ENCODE results near the gene ARAP1. TPM values are rescaled to one million over a fixed set of nuclear protein-coding genes. Genes with fewer than 3 reads are reported as not detected.

The ARAP1 gene
- total and polyA plus RNA-seq, 2 donors (not counting 3 experiments of a cell fraction or from before 2014, with no cell fraction given), result 36.8 to 66.2 TPM

GRCh38 chr11:72745925-72746550, 6.2 kb downstream of the ARAP1 start:
- FAIRE-seq, result no peak
- H3K9ac ChIP-seq (replicated peaks; ENCODE audit: extremely low read depth, insufficient read depth, low read length), result no peak overlapping the region
- CTCF ChIA-PET, result interaction anchor here (1.2 to 2.8 kb wide), 3 partner anchors 9 to 21 kb away, joined by 3 to 15 read pairs (median 7); no protein-coding TSS in a partner anchor
- H3K4me1 ChIP-seq (ENCODE audit: control insufficient read depth, extremely low read depth, insufficient read depth, low read length), result no peaks in the 10 kb centered on the region
- POLR2A ChIA-PET, result no interaction called here
- H2AFZ ChIP-seq (ENCODE audit: low read depth, low read length), result no peak overlapping the region
- H3K79me2 ChIP-seq (ENCODE audit: control insufficient read depth, insufficient read depth, low read length), result no peaks in the 10 kb centered on the region
- no peaks in the 10 kb centered on the region for H3K9me1 ChIP-seq (replicated peaks; ENCODE audit: control insufficient read depth, extremely low read depth, insufficient read depth, low read length)
- no peaks in the 10 kb centered on the region for H3K36me3 ChIP-seq (ENCODE audit: control insufficient read depth in 2 of 2, extremely low read depth in 1 of 2, insufficient read depth in 2 of 2, low read length in 2 of 2)
- dilution Hi-C loops (cut with MboI; ENCODE audit: extremely low pct_ligation_motif_present, low sequenced_read_pairs), result no loop called here
- no peak overlapping the region for H3K27ac ChIP-seq (ENCODE audit: insufficient read depth, low read depth, low read length)
- H4K20me1 ChIP-seq (replicated peaks; ENCODE audit: control insufficient read depth, extremely low read depth, insufficient read depth, low read length), result no peaks in the 10 kb centered on the region
- no peak overlapping the region for H3K4me3 ChIP-seq (replicated peaks in 1 of 3; ENCODE audit: insufficient read depth in 1 of 3, low read depth in 1 of 3, low read length in 3 of 3)
- H3K4me2 ChIP-seq (ENCODE audit: insufficient read depth, low read length), result no peak overlapping the region
- no peaks in the 10 kb centered on the region for H3K9me3 ChIP-seq (replicated peaks; ENCODE audit: control insufficient read depth, insufficient read depth, low read length)
- no peaks in the 10 kb centered on the region for H3K27me3 ChIP-seq (ENCODE audit: control insufficient read depth in 2 of 2, insufficient read depth in 2 of 2, low read length in 2 of 2)
- no TSS peak for BruUV-seq (replicated peaks)
- DNase-seq (ENCODE audit: low read depth, low spot score), result no peak
- intact Hi-C loops (cut with micrococcal nuclease), result no loop called here
- TF ChIP-seq FOS (IDR thresholded peaks at IDR 0.05; ENCODE audit: borderline replicate concordance, insufficient read depth, low read length) (no peak), POLR2AphosphoS5 (IDR thresholded peaks at IDR 0.05; ENCODE audit: insufficient read depth, low read depth, low read length) (no peak), MYC (IDR thresholded peaks at IDR 0.05; ENCODE audit: low read depth, low read length) (no peak), MAX (IDR thresholded peaks at IDR 0.05; ENCODE audit: insufficient read depth, insufficient read length) (no peak), CTCF (IDR thresholded peaks at IDR 0.05; ENCODE audit: extremely low read depth in 1 of 2, insufficient read depth in 1 of 2, low read depth in 1 of 2, low read length in 2 of 2) (no peak), JUN (IDR thresholded peaks at IDR 0.05; ENCODE audit: borderline replicate concordance, insufficient read depth, insufficient read length, low read depth) (no peak), EZH2 (IDR thresholded peaks at IDR 0.05; ENCODE audit: borderline replicate concordance, low read depth, low read length, severe bottlenecking) (no peak), GATA2 (IDR thresholded peaks at IDR 0.05; ENCODE audit: insufficient read depth, insufficient read length, low read depth, low read length) (no peak), POLR2A (IDR thresholded peaks at IDR 0.05; ENCODE audit: low read depth, low read length) (no peak)
